ENCODE results near the gene FGF13. TPM values are rescaled to one million over a fixed set of nuclear protein-coding genes. Genes with fewer than 3 reads are reported as not detected.

FGF13 gene
- total RNA-seq, 1 experiment from 2014 or later = 36.5 TPM

GRCh38 chrX:138754861-138755260, 43.3 kb upstream of the FGF13 start:
- no peaks in the 10 kb centered on the region for H3K36me3 ChIP-seq (ENCODE audit: insufficient read depth, low read length, poor library complexity, severe bottlenecking)
- no peaks in the 10 kb centered on the region for H3K27me3 ChIP-seq (replicated peaks; ENCODE audit: insufficient read depth, low read depth, low read length, poor library complexity)
- TF ChIP-seq, protein P1, sequence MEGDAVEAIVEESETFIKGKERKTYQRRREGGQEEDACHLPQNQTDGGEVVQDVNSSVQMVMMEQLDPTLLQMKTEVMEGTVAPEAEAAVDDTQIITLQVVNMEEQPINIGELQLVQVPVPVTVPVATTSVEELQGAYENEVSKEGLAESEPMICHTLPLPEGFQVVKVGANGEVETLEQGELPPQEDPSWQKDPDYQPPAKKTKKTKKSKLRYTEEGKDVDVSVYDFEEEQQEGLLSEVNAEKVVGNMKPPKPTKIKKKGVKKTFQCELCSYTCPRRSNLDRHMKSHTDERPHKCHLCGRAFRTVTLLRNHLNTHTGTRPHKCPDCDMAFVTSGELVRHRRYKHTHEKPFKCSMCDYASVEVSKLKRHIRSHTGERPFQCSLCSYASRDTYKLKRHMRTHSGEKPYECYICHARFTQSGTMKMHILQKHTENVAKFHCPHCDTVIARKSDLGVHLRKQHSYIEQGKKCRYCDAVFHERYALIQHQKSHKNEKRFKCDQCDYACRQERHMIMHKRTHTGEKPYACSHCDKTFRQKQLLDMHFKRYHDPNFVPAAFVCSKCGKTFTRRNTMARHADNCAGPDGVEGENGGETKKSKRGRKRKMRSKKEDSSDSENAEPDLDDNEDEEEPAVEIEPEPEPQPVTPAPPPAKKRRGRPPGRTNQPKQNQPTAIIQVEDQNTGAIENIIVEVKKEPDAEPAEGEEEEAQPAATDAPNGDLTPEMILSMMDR (conservative IDR thresholded peaks at IDR 0.05; ENCODE audit: low read depth, low read length) = no peak
- no peak for TF ChIP-seq EZH2 (IDR thresholded peaks at IDR 0.05; ENCODE audit: borderline replicate concordance, low read depth, low read length, poor library complexity, severe bottlenecking)
- BruUV-seq (replicated peaks) = no TSS peak
- CTCF ChIA-PET = no interaction called here
- H3K27ac ChIP-seq (ENCODE audit: low read depth, low read length, poor library complexity, severe bottlenecking) = no peak overlapping the region
- no peak overlapping the region for H3K4me3 ChIP-seq (ENCODE audit: low read depth, low read length, poor library complexity, severe bottlenecking)
- intact Hi-C loops (cut with micrococcal nuclease; ENCODE audit: unreplicated experiment) = loop anchor here (5.0 kb wide), 1 partner anchor 1002 kb away; no protein-coding TSS in a partner anchor
- peaks cover 5% of the 10 kb centered on the region for H3K4me1 ChIP-seq (ENCODE audit: insufficient read depth, low read length, poor library complexity, severe bottlenecking)
- DNase-seq (ENCODE audit: low spot score) = no peak
- POLR2A ChIA-PET (ENCODE audit: low non-redundant PET) = no interaction called here
- H3K9me3 ChIP-seq (ENCODE audit: low read depth, low read length, poor library complexity, severe bottlenecking) = no peaks in the 10 kb centered on the region

- H3K4me1 ChIP-seq (ENCODE audit: insufficient read depth, low read length, poor library complexity, severe bottlenecking) = no peaks in the 10 kb centered on the region
- H3K27me3 ChIP-seq (replicated peaks; ENCODE audit: insufficient read depth, low read depth, low read length, poor library complexity) = no peaks in the 10 kb centered on the region
- no peaks in the 10 kb centered on the region for H3K36me3 ChIP-seq (ENCODE audit: insufficient read depth, low read length, poor library complexity, severe bottlenecking)
- no peak overlapping the region for H3K4me3 ChIP-seq (ENCODE audit: low read depth, low read length, poor library complexity, severe bottlenecking)
- H3K9me3 ChIP-seq (ENCODE audit: low read depth, low read length, poor library complexity, severe bottlenecking) = no peaks in the 10 kb centered on the region
- H3K27ac ChIP-seq (ENCODE audit: low read depth, low read length, poor library complexity, severe bottlenecking) = no peak overlapping the region
- DNase-seq (ENCODE audit: low spot score) = peak; percentile 55
- CTCF ChIA-PET = interaction anchor here (0.6 kb wide), 1 partner anchor 239 kb away, joined by 3 read pairs; no protein-coding TSS in a partner anchor
- POLR2A ChIA-PET (ENCODE audit: low non-redundant PET) = no interaction called here
- no peak for TF ChIP-seq EZH2 (IDR thresholded peaks at IDR 0.05; ENCODE audit: borderline replicate concordance, low read depth, low read length, poor library complexity, severe bottlenecking)
- TF ChIP-seq, protein P1 (conservative IDR thresholded peaks at IDR 0.05; ENCODE audit: low read depth, low read length) = peak; percentile 73
- intact Hi-C loops (cut with micrococcal nuclease; ENCODE audit: unreplicated experiment) = loop anchor here (5.0 kb wide), 1 partner anchor 451 kb away; no protein-coding TSS in a partner anchor
- no TSS peak for BruUV-seq (replicated peaks)
These were observed 37.0 kb upstream of the FGF13 start for GRCh38 chrX:138748480-138748879.

DNA sequence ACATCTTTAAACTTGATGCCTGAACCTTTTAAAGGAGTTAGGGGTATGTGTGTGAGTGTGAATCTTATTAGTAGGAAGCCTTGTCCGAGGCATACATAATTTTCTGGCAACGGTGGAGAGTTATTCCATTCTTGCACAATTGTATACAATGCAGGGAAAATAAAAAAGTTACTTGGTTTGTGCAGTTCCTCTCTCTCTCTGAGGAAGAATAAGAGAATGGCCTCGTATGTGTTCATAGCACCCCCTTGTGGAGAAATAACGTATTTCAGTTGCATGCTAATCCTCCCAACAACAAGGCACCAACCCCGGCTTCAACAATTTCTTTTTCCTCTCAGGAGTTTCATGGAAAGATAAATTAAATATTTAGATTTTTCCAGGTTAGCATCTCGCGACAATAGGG, 33.7 kb upstream of the FGF13 start:
- H3K27me3 ChIP-seq (replicated peaks; ENCODE audit: insufficient read depth, low read depth, low read length, poor library complexity) = no peaks in the 10 kb centered on the region
- no peak overlapping the region for H3K4me3 ChIP-seq (ENCODE audit: low read depth, low read length, poor library complexity, severe bottlenecking)
- no peaks in the 10 kb centered on the region for H3K9me3 ChIP-seq (ENCODE audit: low read depth, low read length, poor library complexity, severe bottlenecking)
- H3K36me3 ChIP-seq (ENCODE audit: insufficient read depth, low read length, poor library complexity, severe bottlenecking) = no peaks in the 10 kb centered on the region
- no peak for TF ChIP-seq EZH2 (IDR thresholded peaks at IDR 0.05; ENCODE audit: borderline replicate concordance, low read depth, low read length, poor library complexity, severe bottlenecking)
- TF ChIP-seq, protein P1 (conservative IDR thresholded peaks at IDR 0.05; ENCODE audit: low read depth, low read length) = peak; percentile 77
- H3K27ac ChIP-seq (ENCODE audit: low read depth, low read length, poor library complexity, severe bottlenecking) = no peak overlapping the region
- no peaks in the 10 kb centered on the region for H3K4me1 ChIP-seq (ENCODE audit: insufficient read depth, low read length, poor library complexity, severe bottlenecking)
- CTCF ChIA-PET = no interaction called here
- intact Hi-C loops (cut with micrococcal nuclease; ENCODE audit: unreplicated experiment) = loop anchor here (1.0 to 5.0 kb wide), 2 partner anchors 448 to 553 kb away; no protein-coding TSS in a partner anchor
- DNase-seq (ENCODE audit: low spot score) = peak; percentile 76
- no TSS peak for BruUV-seq (replicated peaks)
- POLR2A ChIA-PET (ENCODE audit: low non-redundant PET) = no interaction called here
